A549 (cell line): ENCODE measurements around the gene ANXA2. TPM values are rescaled to one million over a fixed set of nuclear protein-coding genes. Genes with fewer than 3 reads are reported as not detected.

Source experiments
- ATAC-seq, 2 experiments: fragments of 200-7000 bp in 1 of 2; fragments of >200 bp in 1 of 2; cut with Nextera tagmentation in 1 of 2; cut with Tn5 transposase in 1 of 2; 3 replicates each; pipeline versions ENCODE4 v1.8.0 to v1.9.1; 2018 to 2020; ENCODE audit warnings: mild to moderate bottlenecking in 1 of 2, moderate library complexity in 1 of 2
- CTCF ChIA-PET: fragments of 300-600 bp; sonication (Branson Sonifier 250); formaldehyde crosslinking; extraction: SDS; loops from one replicate; lab custom pipeline; 2021; ENCODE audit warnings: antibody characterized with exemption, inconsistent platforms; lab: Yijun Ruan, JAX
- POLR2A ChIA-PET: fragments of 350-600 bp; formaldehyde crosslinking; extraction: SDS; loops from one replicate; lab custom pipeline; 2021; ENCODE audit warnings: antibody characterized with exemption, inconsistent platforms; lab: Yijun Ruan, JAX
- DNase-seq, 2 experiments: peaks; one replicate each; pipeline versions ENCODE4 v3.0.0 to v3.0.0-alpha.2; 2011 to 2016; ENCODE audit warnings: low read depth in 1 of 2, low spot score in 1 of 2
- FAIRE-seq: peaks from 2 replicates; lab custom pipeline; 2011; peaks lifted over from hg19 to GRCh38; lab: Jason Lieb, UNC
- H3K27ac ChIP-seq, 2 experiments: fragments of >200 bp; sonication (Bioruptor Twin); formaldehyde crosslinking; 3 replicates each; pipeline ENCODE4 v1.5.1; 2016 to 2017
- H3K4me1 ChIP-seq: fragments of >200 bp; sonication (Bioruptor Twin); formaldehyde crosslinking; 3 replicates; pipeline ENCODE4 v1.6.1; 2016
- H3K4me2 ChIP-seq: fragments of >200 bp; sonication (Bioruptor Twin); formaldehyde crosslinking; 3 replicates; pipeline ENCODE4 v1.6.1; 2016
- H3K4me3 ChIP-seq: fragments of >200 bp; sonication (Bioruptor Twin); formaldehyde crosslinking; 3 replicates; pipeline ENCODE4 v1.5.1; 2016
- H3K9me3 ChIP-seq: fragments of >200 bp; sonication (Bioruptor Twin); formaldehyde crosslinking; 3 replicates; pipeline ENCODE4 v1.6.1; 2016
- BCL3 ChIP-seq: fragments of >200 bp; sonication (Bioruptor Twin); formaldehyde crosslinking; IDR thresholded peaks from 3 replicates; pipeline ENCODE4 v1.6.1; 2016
- BHLHE40 ChIP-seq: IDR thresholded peaks from 2 replicates; pipeline ENCODE4 v1.6.1; 2012; ENCODE audit warnings: low read depth, low read length, inconsistent platforms
- CBX8 ChIP-seq: fragments of 200-600 bp; sonication (generic); IDR thresholded peaks from 2 replicates; pipeline ENCODE4 v1.6.1; 2016
- CEBPB ChIP-seq, 2 experiments: fragments of >200 bp in 1 of 2; sonication (Bioruptor Twin) in 1 of 2; formaldehyde crosslinking in 1 of 2; IDR thresholded peaks; 2 replicates each; pipeline ENCODE4 v1.6.1; 2012 to 2016
- CTCF ChIP-seq: fragments of >200 bp; sonication (Bioruptor Twin); formaldehyde crosslinking; IDR thresholded peaks from 3 replicates; pipeline ENCODE4 v1.5.1; 2016
- FOSB ChIP-seq: fragments of 250-450 bp; sonication (Bioruptor Pico); IDR thresholded peaks from 2 replicates; pipeline ENCODE4 v1.5.0; 2020; ENCODE audit warnings: mild to moderate bottlenecking, moderate library complexity
- FOSL2 ChIP-seq, 2 experiments: fragments of 450-650 bp in 1 of 2; fragments of >200 bp in 1 of 2; sonication (Bioruptor Twin) in 1 of 2; formaldehyde crosslinking; IDR thresholded peaks; 2 replicates each; pipeline versions ENCODE4 v1.5.0 to v1.6.1; 2016 to 2020; ENCODE audit warnings: mild to moderate bottlenecking in 1 of 2, moderate library complexity in 1 of 2
- GATA3 ChIP-seq: IDR thresholded peaks from 2 replicates; pipeline ENCODE4 v1.6.1; 2012; ENCODE audit warnings: borderline replicate concordance
- HEYL ChIP-seq: fragments of 250-450 bp; sonication (Bioruptor Pico); IDR thresholded peaks from 2 replicates; pipeline ENCODE4 v1.8.0; 2021; ENCODE audit warnings: mild to moderate bottlenecking, moderate library complexity
- HOXB13 ChIP-seq: fragments of 250-450 bp; sonication (Bioruptor Pico); IDR thresholded peaks from 2 replicates; pipeline ENCODE4 v1.5.0; 2020; ENCODE audit warnings: low read depth, mild to moderate bottlenecking, moderate library complexity
- JUNB ChIP-seq: fragments of >200 bp; sonication (Bioruptor Twin); formaldehyde crosslinking; IDR thresholded peaks from 2 replicates; pipeline ENCODE4 v1.6.1; 2016
- KDM5A ChIP-seq: fragments of 200-600 bp; sonication (generic); IDR thresholded peaks from 2 replicates; pipeline ENCODE4 v1.6.1; 2016; ENCODE audit warnings: antibody characterized with exemption, mild to moderate bottlenecking
- MAZ ChIP-seq: fragments of 150-350 bp; IDR thresholded peaks from 2 replicates; pipeline ENCODE4 v1.6.1; 2014; ENCODE audit warnings: antibody characterized with exemption, low read depth, low read length, borderline replicate concordance
- RFX5 ChIP-seq: fragments of 450-650 bp; IDR thresholded peaks from 2 replicates; pipeline ENCODE4 v1.7.1; 2014; ENCODE audit warnings: antibody characterized with exemption, mild to moderate bottlenecking, moderate library complexity
- TFCP2L1 ChIP-seq: fragments of 250-450 bp; sonication (Bioruptor Pico); IDR thresholded peaks from 2 replicates; pipeline ENCODE4 v1.5.0; 2021; ENCODE audit warnings: mild to moderate bottlenecking
- WGBS: methylation state at CpG from one replicate; pipeline ENCODE4 v1.1.6; 2017; ENCODE audit errors: missing lambda C conversion rate; 5-methylcytosine and 5-hydroxymethylcytosine counted together
- polyA plus RNA-seq, 4 experiments: library from polyadenylated mRNA; depleted of rRNA in 3 of 4; stranded (reverse); fragments of >200 nt; fragmentation: RNase III in 1 of 4; extraction: RNeasy Plus Mini Kit Qiagen cat#74134 plus additional on column Dnase treatment in 1 of 4; gene quantifications; 2 replicates in 3 of 4; 3 replicates in 1 of 4; pipeline ENCODE4 v1.2.3, GENCODE V29; 2011 to 2017

Gene ANXA2
- polyA plus RNA-seq, 2 of the 4 experiments (the other 2 are of a cell fraction) = 4,707 to 5,746 TPM

GRCh38 chr15:60417112-60417511, 19.3 kb upstream of the ANXA2 start:
- 93% methylated on average over 4 of the region's 4 CpGs for WGBS
- CTCF ChIA-PET = interaction anchor here (0.6 to 2.0 kb wide), 4 partner anchors 9 to 57 kb away, joined by 3 to 6 read pairs (median 4); no protein-coding TSS in a partner anchor
- peaks cover 44% of the 10 kb centered on the region for H3K4me1 ChIP-seq
- no peak overlapping the region for H3K27ac ChIP-seq
- H3K9me3 ChIP-seq = no peaks in the 10 kb centered on the region
- no peak for TF ChIP-seq CTCF
- TF ChIP-seq RFX5 = no peak
- TF ChIP-seq HEYL (CRISPR knock-in tag) = no peak
- ATAC-seq (no peak), DNase-seq (no peak), FAIRE-seq (no peak)
- H3K4me3 ChIP-seq = no peak overlapping the region
- no peak overlapping the region for H3K4me2 ChIP-seq
- POLR2A ChIA-PET = interaction anchor here (1.6 kb wide), 1 partner anchor 26 kb away, joined by 3 read pairs; no protein-coding TSS in a partner anchor

GRCh38 chr15:60416484-60416883, 18.7 kb upstream of the ANXA2 start:
- 0 out of 6 replicates have a peak overlapping the region, but pooled peaks of 1 of the 2 experiments have one; percentile 5 for H3K27ac ChIP-seq
- no peak for TF ChIP-seq CBX8
- no peak for TF ChIP-seq FOSB
- no peak for TF ChIP-seq TFCP2L1 (CRISPR knock-in tag)
- TF ChIP-seq KDM5A = no peak
- no peaks in the 10 kb centered on the region for H3K9me3 ChIP-seq
- H3K4me2 ChIP-seq = no peak overlapping the region
- H3K4me3 ChIP-seq = no peak overlapping the region
- FAIRE-seq = no peak
- ChIA-PET POLR2A (interaction anchor here (1.6 kb wide), 1 partner anchor 25 kb away, joined by 3 read pairs; no protein-coding TSS in a partner anchor), CTCF (interaction anchor here (1.5 kb wide), 1 partner anchor 10 kb away, joined by 6 read pairs; no protein-coding TSS in a partner anchor)
- no peak for ATAC-seq
- 96% methylated on average over 3 of the region's 3 CpGs for WGBS
- DNase-seq = no peak
- peaks cover 38% of the 10 kb centered on the region for H3K4me1 ChIP-seq

GRCh38 chr15:60414016-60414682, 16.4 kb upstream of the ANXA2 start:
- POLR2A ChIA-PET = interaction anchor here (2.0 kb wide), 1 partner anchor 16 kb away, joined by 9 read pairs; the partner anchor contains the start of gene ANXA2
- ATAC-seq = peak; percentile 78 to 84
- Histone ChIP-seq H3K4me1 (peaks cover 27% of the 10 kb centered on the region), H3K27ac (peak overlapping the region; percentile 51 to 90)
- peak in 1 of 2 experiments; percentile 51 for DNase-seq
- no peak for TF ChIP-seq MAZ
- TF ChIP-seq CEBPB (IDR thresholded peaks at IDR 0.05) = peak in 1 of 2 experiments; percentile 58; a peak in 2 of 4 replicates
- TF ChIP-seq BHLHE40 = no peak
- TF ChIP-seq JUNB = peak; percentile 58
- peak; percentile 47; the same call in 1 of the 2 replicates for TF ChIP-seq HOXB13
- TF ChIP-seq BCL3 = no peak
- TF ChIP-seq FOSL2 (IDR thresholded peaks at IDR 0.05) = peak; percentile 70
- TF ChIP-seq FOSL2 (CRISPR knock-in tag; IDR thresholded peaks at IDR 0.05) = peak; percentile 92
- peak; percentile 37; the same call in 1 of the 2 replicates for TF ChIP-seq GATA3
- TF ChIP-seq, all 56 proteins: peak for 5
- CTCF ChIA-PET = interaction anchor here (0.6 to 2.3 kb wide), 8 partner anchors 9 to 55 kb away, joined by 3 to 9 read pairs (median 3); no protein-coding TSS in a partner anchor
- whole genome bisulfite sequencing = 54% methylated on average over 10 of the region's 10 CpGs
- Histone ChIP-seq H3K4me2 (peak overlapping the region; percentile 53), H3K9me3 (no peaks in the 10 kb centered on the region), H3K4me3 (no peak overlapping the region)
- FAIRE-seq = no peak
